ENCODE results near the gene NCOA3. TPM values are rescaled to one million over a fixed set of nuclear protein-coding genes. Genes with fewer than 3 reads are reported as not detected.

NCOA3 gene
- polyA plus RNA-seq, 3 donors: 13.5 to 21.8 (median 21.3) TPM

GRCh38 chr20:47627540-47627939, 125.9 kb downstream of the NCOA3 start:
- peaks cover 83 to 96% of the 10 kb centered on the region in 2 donors for H3K36me3 Mint-ChIP-seq

GRCh38 chr20:47629907-47630306, 128.2 kb downstream of the NCOA3 start:
- Histone ChIP-seq H4K20me1 (ENCODE audit: insufficient read depth, low read length) (peaks cover 65% of the 10 kb centered on the region), H3K79me2 (ENCODE audit: insufficient read depth, low read length) (no peaks in the 10 kb centered on the region), H3K4me1 (ENCODE audit: control insufficient read depth in 1 of 2, insufficient read depth in 2 of 2, low read length in 2 of 2) (no peaks in the 10 kb centered on the region), H3K4me2 (replicated peaks; ENCODE audit: extremely low read depth, low read length, poor library complexity, severe bottlenecking) (no peak overlapping the region), H3K36me3 (replicated peaks in 1 of 2; ENCODE audit: control insufficient read depth in 1 of 2, insufficient read depth in 2 of 2, low read length in 2 of 2) (peaks cover 85 to 100% of the 10 kb centered on the region in 2 donors), H3K4me3 (replicated peaks in 1 of 3; ENCODE audit: low read depth in 2 of 3, low read length in 3 of 3) (no peak overlapping the region), H2AFZ (ENCODE audit: insufficient read depth, low read depth, low read length, poor library complexity, severe bottlenecking) (no peak overlapping the region), H3K9me3 (replicated peaks in 1 of 2; ENCODE audit: control insufficient read depth in 1 of 2, insufficient read depth in 1 of 2, low read length in 2 of 2) (no peaks in the 10 kb centered on the region), H3K27me3 (ENCODE audit: control insufficient read depth in 2 of 2, insufficient read depth in 2 of 2, low read length in 2 of 2) (no peaks in the 10 kb centered on the region), H3K27ac (ENCODE audit: low read depth in 1 of 2, low read length in 2 of 2) (no peak overlapping the region), H3K9ac (ENCODE audit: insufficient read depth, low read length, poor library complexity, severe bottlenecking) (no peak overlapping the region)
- DNase-seq: no peak
- Mint-ChIP-seq H3K36me3 (peaks cover 82 to 94% of the 10 kb centered on the region in 2 donors), H3K4me3 (no peak overlapping the region), H3K4me1 (no peaks in the 10 kb centered on the region), H3K9me3 (peaks cover 0 to 2% (median 0%) of the 10 kb centered on the region in 7 donors), H3K27me3 (ENCODE audit: low read depth in 3 of 3) (no peaks in the 10 kb centered on the region), H3K27ac (no peak overlapping the region)
- TF ChIP-seq CTCF (IDR thresholded peaks at IDR 0.05): no peak
- WGBS (ENCODE audit: insufficient coverage): no CpG with 5 or more reads among the region's 2 CpGs
- intact Hi-C loops (cut with micrococcal nuclease): loop anchor here in 1 of 2 donors (10.0 kb wide), 1 partner anchor 355 kb away; no protein-coding TSS in a partner anchor

More at GRCh38 chr20:47627540-47627939, 125.9 kb downstream of the NCOA3 start:
- H2AFZ ChIP-seq (ENCODE audit: insufficient read depth, low read depth, low read length, poor library complexity, severe bottlenecking): no peak overlapping the region
- H3K27me3 Mint-ChIP-seq (ENCODE audit: low read depth in 3 of 3): no peaks in the 10 kb centered on the region
- no peak overlapping the region for H3K27ac Mint-ChIP-seq
- no peak for TF ChIP-seq CTCF (IDR thresholded peaks at IDR 0.05)
- no peak overlapping the region for H3K4me2 ChIP-seq (replicated peaks; ENCODE audit: extremely low read depth, low read length, poor library complexity, severe bottlenecking)
- no peaks in the 10 kb centered on the region for H3K27me3 ChIP-seq (ENCODE audit: control insufficient read depth in 2 of 2, insufficient read depth in 2 of 2, low read length in 2 of 2)
- H3K4me1 ChIP-seq (ENCODE audit: control insufficient read depth in 1 of 2, insufficient read depth in 2 of 2, low read length in 2 of 2): no peaks in the 10 kb centered on the region
- intact Hi-C loops (cut with micrococcal nuclease): loop anchor here in 1 of 2 donors (10.0 kb wide), 1 partner anchor 353 kb away; no protein-coding TSS in a partner anchor
- no peaks in the 10 kb centered on the region for H3K4me1 Mint-ChIP-seq
- no peak overlapping the region for H3K27ac ChIP-seq (ENCODE audit: low read depth in 1 of 2, low read length in 2 of 2)
- H3K4me3 ChIP-seq (replicated peaks in 1 of 3; ENCODE audit: low read depth in 2 of 3, low read length in 3 of 3): no peak overlapping the region
- H3K9me3 ChIP-seq (replicated peaks in 1 of 2; ENCODE audit: control insufficient read depth in 1 of 2, insufficient read depth in 1 of 2, low read length in 2 of 2): no peaks in the 10 kb centered on the region
- WGBS (ENCODE audit: insufficient coverage): 80% methylated on average over 3 of the region's 4 CpGs
- H4K20me1 ChIP-seq (ENCODE audit: insufficient read depth, low read length): peaks cover 81% of the 10 kb centered on the region
- no peaks in the 10 kb centered on the region for H3K9me3 Mint-ChIP-seq
- peaks cover 82 to 100% of the 10 kb centered on the region in 2 donors for H3K36me3 ChIP-seq (replicated peaks in 1 of 2; ENCODE audit: control insufficient read depth in 1 of 2, insufficient read depth in 2 of 2, low read length in 2 of 2)
- H3K9ac ChIP-seq (ENCODE audit: insufficient read depth, low read length, poor library complexity, severe bottlenecking): no peak overlapping the region
- no peaks in the 10 kb centered on the region for H3K79me2 ChIP-seq (ENCODE audit: insufficient read depth, low read length)
- no peak for DNase-seq
- no peak overlapping the region for H3K4me3 Mint-ChIP-seq

All from CD14-positive monocyte (primary cell).